CD4-positive, alpha-beta T cell treated with Interleukin-21 for 1 hour (primary cell): ENCODE results near the gene MAML2.
A peak's percentile ranks its signal among the peaks of the same experiment; 100 is the strongest.

Experiments
- DNase-seq: peaks from one replicate; pipeline ENCODE4 v3.0.0-alpha.2; 2020

MAML2 gene

DNA sequence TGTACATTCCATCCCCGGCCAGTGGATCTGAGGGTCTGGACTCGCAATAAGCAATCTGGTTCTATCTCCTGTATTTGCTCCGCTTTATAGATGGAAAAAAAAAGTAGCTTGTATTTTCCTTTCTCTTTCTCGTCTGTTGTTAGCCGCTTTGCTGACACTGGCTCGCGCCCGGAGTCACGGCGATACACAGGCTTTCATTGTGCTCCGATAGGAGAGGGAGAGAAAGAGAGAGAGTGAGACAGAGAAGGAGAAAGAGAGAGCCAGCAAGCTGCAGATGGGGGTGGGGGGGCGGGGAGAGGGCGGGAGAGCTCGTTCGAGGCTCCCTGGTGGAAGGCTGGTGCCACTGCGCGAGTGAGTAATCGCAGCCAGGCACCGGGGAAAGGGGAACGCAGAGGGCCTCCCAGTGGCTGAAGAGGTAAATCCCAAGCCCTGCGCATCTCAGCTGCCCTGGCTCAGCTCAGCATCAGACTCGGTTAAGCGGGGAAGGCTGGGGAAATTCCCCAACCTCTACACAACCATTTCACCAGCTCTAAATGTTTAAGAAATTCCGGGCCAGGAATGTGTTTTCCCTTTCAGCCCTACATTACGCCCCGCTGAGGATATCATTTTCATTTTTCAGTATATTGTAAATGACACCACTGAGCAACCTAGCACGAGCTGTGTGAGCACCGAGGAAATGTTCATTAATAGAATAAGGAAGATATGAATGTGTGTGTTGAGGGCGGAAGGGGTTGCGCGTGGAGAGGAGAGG, at the start of gene MAML2:
TSS of gene MAML2 (minus strand) at position 235 of the 751 bp plus-strand sequence. CDS start 1,300 bp downstream, outside the sequence.
- DNase-seq, result peak; percentile 93

DNA sequence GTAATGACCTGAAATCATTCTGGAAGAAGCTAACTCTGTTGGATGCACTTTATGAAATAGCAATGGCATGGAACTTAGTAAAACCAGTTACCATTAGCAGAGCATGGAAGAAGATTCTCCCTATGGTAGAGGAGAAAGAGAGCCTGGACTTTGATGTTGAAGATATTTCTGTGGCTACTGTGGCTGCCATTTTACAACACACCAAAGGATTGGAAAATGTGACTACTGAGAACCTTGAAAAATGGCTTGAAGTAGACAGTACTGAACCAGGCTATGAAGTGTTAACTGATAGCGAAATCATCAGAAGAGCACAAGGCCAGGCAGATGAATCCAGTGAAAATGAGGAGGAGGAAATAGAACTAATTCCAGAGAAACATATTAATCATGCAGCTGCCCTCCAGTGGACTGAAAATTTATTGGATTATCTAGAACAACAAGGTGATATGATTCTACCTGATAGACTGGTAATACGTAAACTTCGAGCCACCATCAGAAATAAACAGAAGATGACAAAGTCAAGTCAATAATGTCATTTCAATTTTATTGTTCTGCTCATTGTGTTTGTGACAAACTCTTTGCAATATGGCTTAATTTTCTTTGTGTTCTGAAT, 48.8 kb upstream of the MAML2 start:
- no peak for DNase-seq

DNA sequence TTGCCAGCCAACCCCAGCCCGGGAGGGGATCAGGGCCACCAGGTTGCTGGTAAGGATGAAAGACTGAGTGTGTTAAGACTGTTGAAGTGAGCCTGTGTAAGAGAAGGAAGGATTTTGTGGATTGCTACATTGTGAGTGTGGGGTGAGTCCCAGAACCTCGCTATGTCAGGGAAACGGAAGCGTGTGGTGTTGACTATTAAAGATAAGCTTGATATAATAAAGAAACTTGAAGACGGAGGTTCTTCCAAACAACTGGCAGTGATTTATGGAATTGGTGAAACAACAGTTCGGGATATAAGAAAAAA, 47.4 kb upstream of the MAML2 start:
- no peak for DNase-seq

DNA sequence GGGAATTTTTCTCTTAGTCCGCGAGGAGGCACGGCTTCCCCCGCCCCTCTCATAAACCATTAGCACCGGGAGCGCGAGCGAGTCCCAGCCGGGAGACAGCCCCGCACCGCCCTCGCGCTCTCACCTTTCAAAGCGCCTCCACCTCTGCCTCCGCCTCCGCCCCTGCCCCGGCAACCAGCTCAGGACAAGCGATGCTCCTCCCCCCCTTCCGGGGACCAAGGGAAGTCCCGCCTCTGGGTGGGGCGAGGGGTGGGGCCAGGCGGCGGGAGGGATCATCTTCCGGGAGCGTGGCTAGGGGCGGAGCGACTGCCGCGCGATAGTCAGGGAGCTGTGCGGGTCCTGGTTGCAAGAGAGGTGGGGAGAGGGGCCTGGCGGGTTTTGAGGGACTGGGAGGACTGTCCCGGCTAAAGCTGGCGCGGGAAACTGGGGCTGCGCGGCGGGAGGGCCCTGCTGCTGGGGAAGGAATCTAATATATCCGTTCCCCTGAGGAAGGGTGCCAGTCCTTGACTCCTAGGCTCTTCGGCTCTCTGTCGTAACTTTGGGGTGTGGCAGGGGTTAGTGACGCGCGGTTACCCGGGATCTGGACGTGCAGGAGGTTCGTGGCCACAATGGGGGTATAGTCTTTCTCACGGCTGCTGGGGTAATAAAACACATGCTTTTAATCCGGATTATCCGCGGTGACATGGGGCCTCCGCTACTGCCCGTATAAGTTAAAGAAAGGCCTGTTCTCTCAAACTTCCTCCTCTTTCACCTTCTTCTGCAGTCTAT, 46.9 kb upstream of the MAML2 start, which contains the start of the genes CCDC82 and JRKL:
TSS of gene CCDC82 (minus strand) at position 193 of the 768 bp plus-strand sequence. CDS start 5,165 bp downstream, outside the sequence.
TSS of gene JRKL (plus strand) at position 294 of the 768 bp plus-strand sequence. CDS start 637 bp downstream, outside the sequence.
- DNase-seq, result peak; percentile 97

DNA sequence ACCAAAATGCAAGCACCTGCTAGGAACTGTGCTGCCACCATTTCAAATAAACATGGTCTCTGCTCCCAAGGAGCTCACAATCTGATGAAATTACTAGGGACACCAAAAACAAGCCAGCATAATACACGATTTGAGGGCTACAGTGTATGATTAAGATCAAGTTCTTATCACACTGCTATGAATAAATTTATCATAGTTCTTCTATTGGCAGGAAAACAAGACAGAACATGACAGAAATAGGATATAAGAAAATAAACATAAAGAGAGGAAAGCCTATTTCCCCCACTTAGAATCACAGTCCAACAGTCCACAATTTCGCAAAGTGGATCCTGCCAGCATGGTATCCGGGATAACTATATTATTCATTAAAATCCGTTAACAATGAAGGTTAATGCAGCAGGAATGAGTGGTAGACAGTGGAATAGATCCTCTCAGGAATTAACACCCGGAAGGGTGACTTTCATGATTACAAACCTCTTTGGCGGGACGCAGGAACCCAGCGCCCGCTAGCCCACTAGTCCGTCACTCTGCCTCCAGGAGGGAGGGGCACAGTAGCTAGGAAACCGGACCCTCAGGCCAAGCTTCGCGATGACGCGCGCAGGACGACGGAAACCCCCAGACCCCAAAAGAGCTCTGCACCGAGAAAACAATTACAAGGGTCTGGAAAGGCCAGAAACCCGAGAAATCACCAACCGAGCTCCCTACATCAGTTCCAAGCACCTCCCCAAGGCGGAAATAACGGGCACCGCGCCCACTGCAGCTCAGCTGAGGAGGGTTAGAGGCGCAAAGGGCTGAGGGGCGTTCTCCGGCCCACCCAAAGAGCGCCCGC, 46.1 kb upstream of the MAML2 start:
- no peak for DNase-seq

DNA sequence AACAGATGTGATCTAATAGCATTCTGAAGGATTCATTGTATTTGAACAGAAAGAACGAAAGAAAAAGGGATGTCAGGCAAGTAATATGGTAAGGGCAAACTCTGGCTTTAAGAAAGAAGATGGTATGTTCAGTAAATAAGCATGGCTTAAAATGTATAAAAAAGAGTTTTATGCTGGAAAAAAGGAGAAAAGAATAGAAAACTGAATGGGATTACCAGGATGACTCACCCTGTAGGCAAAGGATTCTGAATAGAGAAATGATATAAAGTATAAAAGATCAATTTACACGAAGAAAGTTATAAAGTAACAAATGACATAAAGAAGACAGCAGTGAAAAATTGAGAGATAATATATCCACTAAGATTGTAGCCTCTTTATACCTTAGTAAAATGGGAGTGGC, 42.2 kb upstream of the MAML2 start:
- DNase-seq, result no peak

DNA sequence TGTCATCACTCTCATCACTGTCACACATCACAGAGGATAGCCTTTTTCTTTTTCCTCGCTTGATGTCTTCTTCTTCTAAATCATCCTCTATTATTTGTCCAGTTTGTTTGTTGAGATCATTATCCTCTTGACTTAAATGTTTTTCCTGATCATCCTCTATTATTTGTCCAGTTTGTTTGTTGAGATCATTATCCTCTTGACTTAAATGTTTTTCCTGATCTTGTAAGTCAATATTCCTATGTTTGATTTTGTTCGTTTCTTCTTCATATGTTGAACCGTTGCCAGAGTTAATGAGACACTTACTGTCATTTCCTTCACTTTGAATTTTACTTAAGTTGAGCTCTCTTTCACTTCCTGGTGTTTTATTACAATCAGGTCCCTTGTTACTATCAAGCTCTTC, 41.2 kb upstream of the MAML2 start:
- DNase-seq, result no peak

DNA sequence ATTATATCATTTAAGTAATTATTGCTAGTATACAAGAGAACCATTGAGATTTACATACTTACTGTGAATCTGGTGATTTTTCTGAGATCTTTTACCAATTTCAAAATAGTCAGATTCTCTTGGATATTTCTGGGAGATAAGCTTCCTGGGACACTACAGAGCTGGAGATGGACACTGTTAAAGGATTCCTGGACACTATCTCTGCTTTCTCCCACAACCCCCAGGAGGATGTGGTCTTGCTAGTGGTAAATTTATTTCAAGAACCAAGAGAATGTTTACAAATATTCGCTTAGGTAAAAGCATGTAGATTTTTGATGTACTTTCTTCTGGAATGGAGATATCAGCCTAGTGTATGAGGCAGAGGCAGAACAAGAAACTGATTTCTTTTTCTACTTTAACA, 33.8 kb upstream of the MAML2 start:
- no peak for DNase-seq

DNA sequence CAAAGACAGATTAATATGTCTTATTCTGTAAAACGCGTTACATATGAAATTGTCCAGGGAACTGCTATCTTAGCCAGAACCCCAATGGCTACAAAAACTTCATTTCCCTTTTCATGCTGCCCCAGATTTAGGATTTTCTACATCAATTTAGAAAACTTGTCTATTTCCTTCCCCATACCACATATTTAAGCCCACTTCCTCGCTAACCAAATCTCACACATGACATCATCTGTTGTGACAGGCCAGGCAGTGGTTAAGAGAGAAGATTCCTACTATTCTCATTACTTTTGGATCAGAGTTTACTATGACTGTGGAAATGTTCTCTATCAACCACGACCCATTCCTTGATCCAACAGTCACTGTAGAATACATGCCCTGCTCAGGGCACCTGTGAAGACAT, 30.8 kb upstream of the MAML2 start:
- no peak for DNase-seq

DNA sequence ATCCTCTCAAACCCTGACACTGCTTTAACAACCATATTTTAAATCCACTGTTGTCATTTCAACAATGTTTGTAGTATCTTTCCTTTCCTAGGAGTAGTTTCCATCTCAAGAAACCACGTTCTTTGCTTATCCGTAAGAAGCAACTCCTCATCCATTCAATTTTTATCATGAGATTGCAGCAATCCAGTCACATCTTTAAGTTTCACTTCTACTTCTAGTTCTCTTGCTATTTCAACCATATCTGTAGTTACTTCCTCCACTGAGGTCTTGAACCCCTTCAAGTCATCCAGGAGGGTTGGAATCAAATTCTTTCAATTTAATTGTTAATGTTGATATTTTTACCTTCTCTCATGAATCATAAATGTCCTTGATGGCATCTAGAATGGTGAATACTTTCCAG, 24.3 kb upstream of the MAML2 start:
- DNase-seq, result no peak

DNA sequence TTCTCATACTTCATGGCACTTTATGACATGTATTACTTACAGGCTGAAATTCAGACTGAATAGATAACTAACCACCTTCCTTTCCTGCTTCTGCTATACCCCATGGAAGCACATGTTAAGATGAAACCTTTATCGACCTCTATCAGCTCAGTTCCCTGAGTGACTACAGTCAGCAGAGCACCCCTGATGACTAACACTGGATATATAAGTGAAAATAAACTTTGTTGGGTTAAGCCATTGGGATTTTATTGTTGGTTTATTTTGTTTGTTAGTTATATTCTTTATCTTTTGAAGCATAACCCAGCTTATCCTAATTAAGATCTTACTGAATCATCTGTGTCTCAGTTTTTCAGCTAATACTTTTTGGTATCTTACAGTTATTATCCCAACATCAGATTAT, 23.0 kb upstream of the MAML2 start:
- DNase-seq, result no peak

DNA sequence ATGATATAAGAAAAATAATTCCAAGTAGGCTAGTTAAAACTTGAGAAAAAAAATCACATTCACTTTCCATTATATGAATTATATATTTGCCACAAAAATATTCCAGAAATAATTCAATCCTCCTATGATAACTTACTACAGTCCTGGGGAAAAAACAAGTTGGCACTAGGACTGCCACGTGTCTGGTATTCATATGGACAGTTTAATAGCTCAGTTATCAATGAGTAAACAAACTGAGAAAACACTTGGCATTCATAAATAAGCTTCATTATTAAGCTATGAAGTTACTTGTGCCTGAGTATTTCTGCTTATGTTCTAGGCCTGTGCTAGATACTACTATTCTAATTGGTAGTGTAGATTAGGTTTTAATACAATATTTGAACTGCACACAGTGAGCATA, 22.5 kb upstream of the MAML2 start:
- no peak for DNase-seq

DNA sequence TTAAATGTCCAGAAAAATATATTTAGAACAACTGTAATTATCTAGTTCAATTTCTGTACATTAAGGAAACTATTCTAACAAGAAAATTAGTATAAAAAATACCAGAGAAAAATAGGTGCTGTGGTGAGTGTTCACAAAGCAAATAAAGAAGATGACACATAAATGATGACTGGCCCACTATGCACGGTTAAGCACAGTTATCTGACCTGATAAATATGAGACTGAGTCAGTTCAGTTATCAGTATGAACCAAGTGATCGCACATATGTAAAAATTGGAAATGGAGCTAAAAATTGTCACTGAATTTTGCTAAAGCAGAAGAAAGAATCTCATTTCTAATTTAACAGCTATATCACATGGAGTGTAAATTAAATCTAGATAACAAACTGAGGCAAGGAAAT, 18.8 kb upstream of the MAML2 start:
- DNase-seq, result no peak

DNA sequence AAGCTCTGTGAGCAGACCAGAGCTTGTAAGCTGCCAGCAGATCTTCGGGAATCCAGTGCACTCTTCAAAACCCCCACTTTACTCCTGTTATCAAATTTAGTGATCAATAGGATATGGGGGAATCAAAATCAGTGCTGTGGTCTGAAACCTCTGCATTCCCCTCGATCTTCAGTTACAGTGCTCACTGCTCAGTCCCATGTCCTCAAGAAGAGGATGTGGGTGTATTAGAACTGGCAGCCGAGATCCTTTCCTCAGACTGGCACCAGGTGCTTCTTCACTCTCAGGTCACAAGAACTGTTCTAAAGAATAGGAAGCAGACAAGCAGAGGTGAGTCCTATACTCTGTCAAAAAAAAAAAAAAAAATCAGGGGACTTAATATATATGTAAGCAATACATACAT, 15.3 kb upstream of the MAML2 start:
- DNase-seq, result no peak

DNA sequence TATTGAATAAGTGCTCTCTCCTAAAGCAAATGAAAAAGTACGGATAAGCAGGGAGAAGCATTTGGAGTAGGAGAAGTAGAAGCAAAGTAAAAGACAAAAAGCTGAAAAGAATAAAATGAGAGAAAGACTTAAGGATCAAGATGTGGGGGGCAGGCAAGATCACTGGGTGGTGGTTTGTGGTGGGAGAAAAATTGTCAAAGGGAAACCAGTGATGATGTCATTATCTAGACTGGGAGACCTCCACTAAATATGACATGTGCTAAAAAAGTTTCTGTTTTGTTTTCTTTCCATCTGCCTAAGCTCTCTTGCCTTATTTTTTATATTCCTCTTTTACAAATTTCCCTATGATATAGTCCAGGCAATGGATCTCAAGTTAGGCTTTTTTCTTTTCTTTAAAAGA, 14.8 kb upstream of the MAML2 start:
- no peak for DNase-seq

DNA sequence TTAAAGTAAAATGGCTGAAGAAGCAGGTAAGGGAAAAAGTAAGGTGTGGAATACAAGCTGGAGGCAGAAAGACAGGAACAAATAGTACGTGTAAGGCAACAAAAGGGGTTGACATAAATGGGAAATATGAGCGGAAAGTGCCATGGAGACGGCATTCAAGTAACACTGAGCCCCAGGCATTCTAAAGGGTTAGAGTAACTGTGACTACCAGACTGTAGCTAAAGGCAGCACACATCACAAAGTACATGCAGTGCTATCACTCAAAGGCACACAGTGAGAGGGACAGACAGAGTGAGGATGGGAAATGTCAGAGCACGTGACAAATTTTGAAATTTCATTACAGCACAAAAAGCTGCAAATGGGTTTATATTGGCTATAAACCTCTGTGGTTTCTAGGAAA, 13.9 kb upstream of the MAML2 start:
- no peak for DNase-seq

DNA sequence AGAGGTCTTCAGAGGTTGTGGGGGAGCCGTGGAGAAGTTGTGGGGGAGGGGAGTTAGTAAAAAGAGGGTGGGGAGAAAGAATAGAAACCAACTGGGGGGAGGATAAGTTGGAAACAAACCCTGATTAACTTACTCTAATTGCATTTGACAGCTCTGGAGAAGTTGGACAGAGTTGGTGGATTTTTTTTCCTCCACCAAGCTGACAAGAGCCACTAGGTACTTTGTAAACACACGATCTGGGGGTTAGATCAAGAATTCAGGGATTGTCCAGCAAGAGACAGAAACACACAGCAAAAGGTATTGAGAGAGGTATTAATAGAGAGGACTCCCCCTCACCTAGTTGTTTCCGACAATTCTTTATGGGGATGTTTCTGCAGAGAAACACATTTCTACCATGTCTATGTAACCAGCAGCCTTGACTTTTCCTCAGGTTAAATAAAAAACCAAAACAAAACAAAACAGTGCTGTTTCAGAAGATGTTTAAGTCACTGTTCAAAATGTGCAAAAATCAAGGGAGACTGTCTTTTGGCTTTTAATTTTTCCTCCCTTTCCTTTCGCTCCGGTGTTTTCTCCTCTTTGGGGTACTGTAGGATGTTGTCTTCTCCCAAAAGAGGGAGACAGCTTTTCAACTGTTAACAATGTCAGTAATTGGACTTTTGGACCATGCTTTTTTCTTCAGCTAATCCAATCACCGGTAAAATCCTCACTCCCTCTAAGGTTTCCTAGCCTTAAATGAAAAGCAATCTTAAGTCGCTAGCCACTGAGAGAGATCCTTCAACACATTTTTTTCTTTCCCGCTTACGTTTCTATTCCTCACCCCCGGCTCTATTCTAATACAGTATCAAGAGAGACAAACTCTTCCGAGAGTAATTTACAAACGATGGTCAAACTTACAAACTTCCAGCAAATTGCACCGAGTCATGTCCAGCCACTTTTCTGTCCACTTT, 708 bp downstream of the MAML2 start:
- peak; percentile 24 for DNase-seq

DNA sequence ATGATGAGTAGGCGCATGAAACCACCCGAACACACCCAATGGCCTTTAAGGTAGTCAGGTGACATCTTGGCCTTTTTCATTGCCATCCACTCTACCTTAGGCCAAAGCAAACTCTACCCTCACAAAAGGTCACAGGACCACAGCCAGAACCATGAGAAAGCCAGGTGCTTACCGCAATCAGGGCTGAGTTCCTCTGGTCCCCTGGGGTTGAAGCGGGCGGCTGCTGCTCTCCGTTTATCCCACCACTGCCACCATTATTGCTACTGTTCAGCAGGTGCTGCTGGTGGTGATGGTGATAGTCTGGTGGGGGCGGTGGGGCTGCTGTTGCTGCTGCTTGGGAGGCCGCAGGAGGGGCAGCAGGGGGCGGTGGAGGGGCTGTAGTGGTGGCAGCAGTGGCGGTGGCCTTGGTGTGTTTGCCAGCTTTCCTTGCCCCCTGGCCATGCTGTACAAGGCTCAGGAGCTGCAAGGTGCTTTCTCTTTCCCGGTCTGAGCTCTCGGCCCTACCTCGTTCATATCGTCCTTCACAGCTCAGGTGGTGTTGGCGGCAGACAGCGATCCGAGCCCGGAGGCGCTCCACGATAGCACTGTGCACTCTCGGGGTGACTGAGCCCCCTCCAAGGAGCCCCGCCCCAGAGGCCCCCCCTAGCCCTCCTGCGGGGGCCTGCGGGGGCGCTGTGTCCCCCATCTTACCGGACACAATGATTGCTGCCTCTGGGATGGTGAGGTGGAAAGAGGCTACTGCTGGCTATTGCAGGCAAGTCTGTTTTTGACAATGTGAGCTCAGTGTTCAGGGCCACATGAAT, 1.6 kb downstream of the MAML2 start:
- peak; percentile 80 for DNase-seq

DNA sequence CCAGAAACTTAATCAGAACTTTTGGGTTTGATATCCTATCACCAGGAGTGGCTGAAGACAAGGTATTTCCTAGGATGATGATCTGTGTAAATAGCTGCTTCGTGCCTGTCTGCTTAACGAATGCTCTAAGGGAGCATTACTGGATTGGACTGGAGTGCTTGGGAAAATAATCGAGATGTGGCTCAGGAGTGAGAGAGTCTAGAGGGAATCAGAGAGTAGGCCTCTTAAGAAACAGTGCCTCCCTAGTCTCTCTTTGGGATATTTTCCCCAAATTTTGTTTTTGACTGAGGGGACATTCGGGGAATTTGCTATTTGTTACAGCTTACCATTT, 2.5 kb downstream of the MAML2 start:
- no peak for DNase-seq

DNA sequence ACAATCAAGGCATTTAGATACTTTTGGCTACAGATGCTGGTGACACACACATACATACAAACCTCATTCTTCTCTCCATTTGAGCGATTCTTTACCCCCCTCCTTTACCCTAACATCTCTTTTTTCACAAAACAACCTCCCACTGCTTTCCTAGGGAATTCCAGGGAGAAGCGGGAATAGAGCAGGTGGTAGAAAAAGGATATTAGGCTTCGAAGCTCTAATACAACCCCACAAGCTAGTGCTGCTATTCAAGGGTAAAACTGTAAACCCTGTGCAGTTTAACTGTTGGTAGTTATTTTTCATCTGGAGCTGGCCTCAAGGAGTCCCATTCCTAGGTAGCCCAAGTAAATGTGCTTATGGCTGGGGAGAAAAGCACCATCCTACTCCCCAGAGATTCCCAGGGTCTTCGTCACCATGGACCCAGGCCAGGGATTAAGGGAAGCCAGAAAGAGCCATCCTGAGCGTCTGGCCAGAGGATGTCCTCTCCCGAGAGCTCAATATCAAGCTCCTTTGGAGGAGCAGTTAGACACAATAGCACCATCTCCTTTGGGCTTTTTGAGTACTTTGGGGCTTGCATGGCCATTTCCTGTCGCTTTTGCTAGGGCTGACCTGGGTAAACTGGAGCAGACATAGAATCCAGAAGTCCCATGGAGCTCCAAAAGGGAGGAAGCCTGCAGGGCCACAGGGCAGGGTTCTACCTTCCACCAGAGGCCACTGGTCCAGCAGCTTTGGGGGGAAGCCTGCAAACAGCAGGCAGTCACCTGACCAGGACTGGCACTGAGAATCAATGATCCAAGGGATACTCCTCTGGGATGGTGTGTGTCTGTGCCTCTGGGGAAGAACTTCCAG, 3.1 kb downstream of the MAML2 start:
- no peak for DNase-seq
